Breast epithelium (tissue), 4 donors: ENCODE measurements around the gene GPATCH4. TPM values are rescaled to one million over a fixed set of nuclear protein-coding genes. Genes with fewer than 3 reads are reported as not detected.
A peak's percentile ranks its signal among the peaks of the same experiment; 100 is the strongest.
"Not testable (repeated sequence)": the region's sequence is repeated elsewhere in the genome, so short reads cannot be mapped to it uniquely, and the experiment has no call there.

Source experiments
- DNase-seq, 2 donors: peaks; one replicate each; pipeline ENCODE4 v3.0.0-alpha.2; 2019; ENCODE audit warnings: low spot score in 2 of 2
- H3K27ac ChIP-seq, 2 donors: fragments of 200-600 bp; sonication (generic) in 1 of 2; one replicate each; pipeline ENCODE4 v1.5.1; 2016 to 2019; ENCODE audit warnings: mild to moderate bottlenecking in 1 of 2
- H3K27me3 ChIP-seq, 2 donors: fragments of 200-600 bp; sonication (generic) in 1 of 2; one replicate each; pipeline versions ENCODE4 v1.5.1 to v1.6.0; 2017 to 2019; ENCODE audit warnings: control low read depth in 1 of 2, mild to moderate bottlenecking in 1 of 2
- H3K36me3 ChIP-seq: fragments of 200-600 bp; one replicate; pipeline ENCODE4 v1.5.1; 2019
- H3K4me1 ChIP-seq, 2 donors: fragments of 200-600 bp; sonication (generic); one replicate each; pipeline ENCODE4 v1.5.1; 2016 to 2019; ENCODE audit warnings: control low read depth in 1 of 2
- H3K4me3 ChIP-seq, 3 donors: fragments of 200-600 bp; sonication (generic); 1 replicate in 2 of 3; 2 replicates in 1 of 3; pipeline ENCODE4 v1.5.1; 2016 to 2019; ENCODE audit warnings: mild to moderate bottlenecking in 3 of 3, moderate library complexity in 2 of 3
- H3K9me3 ChIP-seq, 2 donors: fragments of 200-600 bp; sonication (generic) in 1 of 2; one replicate each; pipeline ENCODE4 v1.5.1; 2016 to 2019; ENCODE audit warnings: control low read depth in 1 of 2
- CTCF ChIP-seq, 3 donors: fragments of 450-650 bp; IDR thresholded peaks; one replicate each; pipeline ENCODE4 v1.5.1; 2016 to 2017; ENCODE audit warnings: antibody characterized with exemption in 3 of 3, mild to moderate bottlenecking in 3 of 3, moderate library complexity in 3 of 3
- POLR2A ChIP-seq: fragments of 450-650 bp; IDR thresholded peaks from one replicate; pipeline ENCODE4 v1.6.1; 2016; ENCODE audit warnings: antibody characterized with exemption, mild to moderate bottlenecking, moderate library complexity
- POLR2AphosphoS5 ChIP-seq, 3 donors: sonication (generic); formaldehyde crosslinking; IDR thresholded peaks; one replicate each; pipeline ENCODE4 v1.6.1; 2017; ENCODE audit warnings: antibody characterized with exemption in 3 of 3
- intact Hi-C: fragments of 100-400 bp; cut with DNase I; formaldehyde crosslinking; loops from one replicate; pipeline ENCODE4 v1.15.1; 2023; ENCODE audit warnings: low total_unique reads
- total RNA-seq, 3 donors: library from RNA; depleted of rRNA; stranded (reverse); fragments of >200 nt; gene quantifications; one replicate each; pipeline ENCODE4 v1.1.0, GENCODE V29; 2016

The GPATCH4 gene
- total RNA-seq, 3 donors from 2014 or later, result 20.2 to 31.1 (median 23.7) TPM

- no peak overlapping the region for H3K4me3 ChIP-seq
- TF ChIP-seq POLR2A (no peak), POLR2AphosphoS5 (IDR thresholded peaks at IDR 0.05) (no peak), CTCF (IDR thresholded peaks at IDR 0.05) (no peak)
- no peak overlapping the region for H3K27ac ChIP-seq
- H3K4me1 ChIP-seq, result peaks cover 3 to 20% of the 10 kb centered on the region in 2 donors
- no peaks in the 10 kb centered on the region for H3K9me3 ChIP-seq
- no peaks in the 10 kb centered on the region for H3K36me3 ChIP-seq
- peak in 1 of 2 donors; percentile 56 for DNase-seq
- intact Hi-C loops, result no loop called here
- peaks cover 0 to 8% of the 10 kb centered on the region in 2 donors for H3K27me3 ChIP-seq
These were observed 38.4 kb upstream of the GPATCH4 start for GRCh38 chr1:156639601-156640101.

- Histone ChIP-seq H3K27ac (no peak overlapping the region), H3K27me3 (peaks cover 0 to 9% of the 10 kb centered on the region in 2 donors), H3K36me3 (no peaks in the 10 kb centered on the region), H3K4me3 (no peak overlapping the region), H3K4me1 (peaks cover 3 to 20% of the 10 kb centered on the region in 2 donors), H3K9me3 (no peaks in the 10 kb centered on the region)
- DNase-seq, result no peak
- intact Hi-C loops, result no loop called here
- TF ChIP-seq CTCF (IDR thresholded peaks at IDR 0.05) (no peak), POLR2A (no peak), POLR2AphosphoS5 (IDR thresholded peaks at IDR 0.05) (no peak)
These were observed 37.1 kb upstream of the GPATCH4 start for GRCh38 chr1:156638189-156638985.

- intact Hi-C loops, result no loop called here
- Histone ChIP-seq H3K27me3 (peaks cover 0 to 3% of the 10 kb centered on the region in 2 donors), H3K27ac (no peak overlapping the region), H3K36me3 (no peaks in the 10 kb centered on the region), H3K9me3 (no peaks in the 10 kb centered on the region), H3K4me3 (no peak overlapping the region), H3K4me1 (no peaks in the 10 kb centered on the region)
- TF ChIP-seq POLR2A, result no peak
- no peak for TF ChIP-seq POLR2AphosphoS5 (IDR thresholded peaks at IDR 0.05)
- no peak for TF ChIP-seq CTCF (IDR thresholded peaks at IDR 0.05)
- DNase-seq, result no peak
These were observed 31.1 kb upstream of the GPATCH4 start for GRCh38 chr1:156632355-156632754.

- H3K36me3 ChIP-seq, H3K9me3 ChIP-seq, DNase-seq, H3K4me3 ChIP-seq, H3K4me1 ChIP-seq, H3K27ac ChIP-seq, intact Hi-C loops: not testable (repeated sequence)
- peaks cover 3 to 13% of the 10 kb centered on the region in 2 donors for H3K27me3 ChIP-seq
These were observed 29.9 kb upstream of the GPATCH4 start for GRCh38 chr1:156631152-156631551.

GRCh38 chr1:156629823-156630449, 28.7 kb upstream of the GPATCH4 start:
- no peaks in the 10 kb centered on the region for H3K9me3 ChIP-seq
- peaks cover 10 to 25% of the 10 kb centered on the region in 2 donors for H3K27me3 ChIP-seq

GRCh38 chr1:156627313-156627880, 26.1 kb upstream of the GPATCH4 start:
- intact Hi-C loops, result no loop called here

More at GRCh38 chr1:156629823-156630449, 28.7 kb upstream of the GPATCH4 start:
- Histone ChIP-seq H3K4me1 (peaks cover 5 to 8% of the 10 kb centered on the region in 2 donors), H3K36me3 (no peaks in the 10 kb centered on the region), H3K4me3 (no peak overlapping the region), H3K27ac (no peak overlapping the region)
- DNase-seq, result no peak
- intact Hi-C loops, result no loop called here
- no peak for TF ChIP-seq POLR2AphosphoS5 (IDR thresholded peaks at IDR 0.05)

More at GRCh38 chr1:156627313-156627880, 26.1 kb upstream of the GPATCH4 start:
- Histone ChIP-seq H3K27me3 (peaks cover 15 to 39% of the 10 kb centered on the region in 2 donors), H3K4me1 (peaks cover 11 to 16% of the 10 kb centered on the region in 2 donors), H3K36me3 (no peaks in the 10 kb centered on the region), H3K9me3 (no peaks in the 10 kb centered on the region), H3K27ac (no peak overlapping the region), H3K4me3 (no peak overlapping the region)
- TF ChIP-seq CTCF (IDR thresholded peaks at IDR 0.05) (peak; percentile 46 to 58 (median 57)), POLR2A (no peak)
- DNase-seq, result no peak
